ENCODE measurements around the gene CHRDL2.

DNA sequence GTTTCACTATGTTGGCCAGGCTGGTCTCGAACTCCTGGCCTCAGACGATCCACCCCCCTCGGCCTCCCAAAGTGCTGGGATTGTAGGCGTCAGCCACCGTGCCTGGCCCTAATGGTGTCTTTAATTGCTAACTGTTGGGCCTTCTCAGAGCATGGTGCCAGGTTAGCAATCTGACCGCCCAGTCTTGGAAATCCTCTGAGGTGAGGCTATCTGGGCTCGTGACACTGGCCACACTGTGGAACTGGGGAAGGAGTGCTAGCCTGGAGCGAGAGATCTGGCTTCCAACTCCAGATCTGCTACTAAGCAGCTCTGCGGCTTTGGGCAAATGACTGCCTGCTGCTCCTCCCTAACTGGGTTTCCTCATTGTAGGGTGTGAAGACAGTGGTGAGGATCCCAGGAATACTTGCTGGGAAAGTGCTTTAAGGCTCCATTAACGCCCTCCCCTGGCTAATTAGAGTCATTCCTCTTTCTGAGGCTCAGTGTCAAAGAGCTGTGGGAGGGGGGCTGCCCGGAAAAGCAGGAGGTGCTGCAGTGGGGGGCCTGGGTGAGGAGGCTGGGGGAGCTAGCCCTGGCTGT is 35.4 kb downstream of the CHRDL2 start:
- no peak for TF ChIP-seq POLR2AphosphoS5 (IDR thresholded peaks at IDR 0.05; ENCODE audit: borderline replicate concordance, low read depth, low read length)
- TF ChIP-seq EZH2 (IDR thresholded peaks at IDR 0.05): no peak
